ENCODE results near the gene MVK.

The MVK gene

DNA sequence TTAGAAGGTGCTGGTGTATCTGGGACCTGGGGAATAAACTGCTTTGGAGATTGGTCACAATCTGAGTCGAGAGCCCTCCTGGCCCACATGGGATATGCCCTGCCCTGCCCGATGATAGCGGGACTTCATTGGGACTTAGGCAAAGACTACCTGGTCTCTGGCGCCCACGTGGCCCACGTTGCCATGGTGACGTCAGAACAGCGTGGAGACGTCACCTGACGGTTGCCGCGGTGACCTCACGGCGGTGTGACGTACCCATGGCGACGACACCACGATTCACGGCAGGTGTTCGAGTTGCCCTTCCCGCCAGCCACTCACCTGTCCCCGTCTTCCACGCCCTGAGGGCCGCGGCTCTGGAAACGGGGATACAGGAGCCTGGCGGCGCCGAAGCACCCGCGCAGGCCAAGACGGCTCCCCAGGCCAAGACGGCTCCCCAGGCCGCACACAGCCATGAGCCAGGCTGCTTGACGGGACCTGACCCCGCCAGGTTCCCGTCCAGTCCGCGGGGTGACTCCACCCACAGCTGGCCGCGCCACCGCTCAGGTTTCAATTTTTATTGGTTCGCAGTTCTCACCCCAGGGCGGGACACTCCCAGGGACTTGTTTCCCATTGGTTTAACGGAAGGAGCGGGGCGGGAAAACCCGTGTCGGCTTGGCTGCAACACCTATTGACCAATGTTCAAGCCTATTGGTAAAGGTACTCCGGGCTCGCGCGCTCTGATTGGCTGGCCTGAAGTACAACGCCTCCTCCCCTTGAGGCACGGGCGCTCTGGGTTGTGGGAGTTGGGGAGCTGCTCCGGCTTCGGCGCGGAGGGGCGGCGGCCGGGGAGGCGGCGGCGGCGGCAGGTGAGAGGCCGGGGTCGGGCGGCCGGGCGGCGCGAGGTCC, at the start of gene MVK, which contains the start of gene MMAB:
Gene MVK (plus strand): TSS at position 766 of the 885 bp plus-strand sequence. CDS start 1,029 bp downstream, outside the sequence.
Gene MMAB (minus strand): TSS at position 476 of the 885 bp plus-strand sequence. CDS start 24 bp downstream, at position 452.
- Mint-ChIP-seq H3K27me3 (no peaks in the 10 kb centered on the region), H3K4me3 (peak within 1 kb of the TSS; percentile 89), H3K4me1 (ENCODE audit: low read depth) (peaks cover 40% of the 10 kb centered on the region), H3K27ac (peak within 1 kb of the TSS; percentile 89), H3K36me3 (ENCODE audit: low read depth) (peaks cover 74% of the 10 kb centered on the region), H3K9me3 (no peaks in the 10 kb centered on the region)
- intact Hi-C loops (cut with micrococcal nuclease) = no loop called here

DNA sequence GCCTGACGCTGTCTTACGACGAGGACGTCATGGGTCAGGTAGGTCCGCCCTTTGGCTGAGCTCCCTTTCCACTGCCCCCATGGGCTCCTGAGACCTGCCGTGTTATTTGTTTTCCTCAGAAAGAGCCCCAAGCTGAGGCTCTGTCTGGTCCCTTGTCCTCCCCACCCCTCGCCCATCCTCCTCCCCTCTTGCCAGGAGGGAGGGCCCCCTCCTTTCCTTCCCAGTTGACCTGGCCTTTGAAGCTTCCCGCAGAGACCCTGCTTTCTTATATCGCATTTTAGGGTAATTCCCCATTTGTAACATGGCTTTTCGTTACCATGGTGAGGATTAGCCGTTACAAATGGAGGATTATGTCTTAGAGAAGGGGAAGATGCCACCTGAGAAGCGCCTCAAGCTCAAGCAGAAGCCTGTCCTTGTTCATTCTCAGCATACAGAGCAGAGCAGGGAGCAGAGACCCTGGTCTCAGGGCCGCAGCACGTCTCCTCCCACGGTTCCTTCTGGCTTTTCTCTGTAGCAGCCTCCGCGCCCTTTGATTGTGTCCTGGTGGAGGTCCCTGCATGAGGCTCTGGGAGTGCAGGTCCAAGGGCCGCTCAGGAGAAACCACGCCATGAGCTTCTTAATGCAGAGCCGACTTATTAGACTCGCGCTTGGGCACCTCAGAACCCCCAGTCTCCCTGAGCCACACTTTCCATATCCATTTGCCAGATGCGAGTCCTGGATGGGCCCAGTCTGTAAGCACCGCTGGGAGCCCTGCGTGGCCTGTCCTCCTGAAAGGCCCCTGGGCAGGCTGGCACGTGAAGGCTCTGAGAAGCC, 48.9 kb upstream of the MVK start:
- Mint-ChIP-seq H3K27ac (no peak overlapping the region), H3K36me3 (ENCODE audit: low read depth) (peaks cover 100% of the 10 kb centered on the region), H3K4me1 (ENCODE audit: low read depth) (no peaks in the 10 kb centered on the region), H3K27me3 (no peaks in the 10 kb centered on the region), H3K4me3 (no peak overlapping the region), H3K9me3 (no peaks in the 10 kb centered on the region)
- intact Hi-C loops (cut with micrococcal nuclease) = no loop called here

DNA sequence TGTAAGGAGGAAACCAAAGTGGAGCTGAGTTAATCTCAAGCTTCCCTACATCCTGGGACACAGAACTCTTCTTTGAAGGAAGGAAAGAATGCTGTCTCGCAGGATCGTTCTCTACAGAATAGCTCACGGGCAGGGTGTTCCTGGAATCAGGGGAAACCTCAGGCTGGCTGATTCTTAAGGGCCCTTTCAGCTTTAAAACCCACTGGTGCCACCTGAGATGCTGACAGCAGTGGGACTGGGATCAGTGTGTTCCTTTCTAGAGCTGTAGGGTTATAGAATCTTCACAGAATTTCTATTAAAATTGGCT, 48.4 kb upstream of the MVK start:
- Mint-ChIP-seq H3K4me3 (no peak overlapping the region), H3K4me1 (ENCODE audit: low read depth) (no peaks in the 10 kb centered on the region), H3K27me3 (no peaks in the 10 kb centered on the region), H3K27ac (no peak overlapping the region), H3K9me3 (no peaks in the 10 kb centered on the region), H3K36me3 (ENCODE audit: low read depth) (peaks cover 100% of the 10 kb centered on the region)
- intact Hi-C loops (cut with micrococcal nuclease) = no loop called here

DNA sequence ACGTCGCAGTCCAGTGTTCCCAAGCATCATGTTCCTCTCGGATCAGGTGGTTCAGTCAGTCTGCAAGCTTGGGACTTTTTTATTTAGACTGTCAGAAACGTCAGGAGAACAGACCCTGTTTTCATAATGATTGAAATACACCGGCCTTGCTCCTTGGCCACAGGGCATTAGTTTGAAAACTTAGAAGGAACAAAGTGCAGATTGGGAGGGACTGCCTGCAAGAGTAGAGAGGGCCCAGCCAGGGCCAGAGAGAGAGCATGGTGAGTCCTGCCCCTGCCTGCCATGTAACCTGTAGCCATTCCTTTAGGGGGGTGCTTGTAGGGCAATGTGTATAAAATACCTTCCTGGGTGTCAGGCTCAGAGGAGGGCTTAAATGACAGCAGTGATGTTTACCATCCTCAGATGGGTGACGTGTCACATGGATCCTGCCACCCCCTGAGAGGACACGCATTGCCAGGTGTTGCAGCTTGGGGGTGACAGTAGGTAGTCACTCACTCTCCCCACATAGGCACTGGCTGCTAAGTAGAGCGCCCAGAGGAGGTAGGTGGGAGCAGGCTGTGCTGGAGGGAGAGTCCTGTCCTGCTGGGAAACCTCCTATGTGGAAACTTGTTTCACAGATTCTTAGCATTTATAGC, 46.0 kb upstream of the MVK start:
- no peak overlapping the region for H3K27ac Mint-ChIP-seq
- no peaks in the 10 kb centered on the region for H3K9me3 Mint-ChIP-seq
- no peak overlapping the region for H3K4me3 Mint-ChIP-seq
- peaks cover 97% of the 10 kb centered on the region for H3K36me3 Mint-ChIP-seq (ENCODE audit: low read depth)
- H3K4me1 Mint-ChIP-seq (ENCODE audit: low read depth) = no peaks in the 10 kb centered on the region
- no peaks in the 10 kb centered on the region for H3K27me3 Mint-ChIP-seq
- intact Hi-C loops (cut with micrococcal nuclease) = no loop called here

DNA sequence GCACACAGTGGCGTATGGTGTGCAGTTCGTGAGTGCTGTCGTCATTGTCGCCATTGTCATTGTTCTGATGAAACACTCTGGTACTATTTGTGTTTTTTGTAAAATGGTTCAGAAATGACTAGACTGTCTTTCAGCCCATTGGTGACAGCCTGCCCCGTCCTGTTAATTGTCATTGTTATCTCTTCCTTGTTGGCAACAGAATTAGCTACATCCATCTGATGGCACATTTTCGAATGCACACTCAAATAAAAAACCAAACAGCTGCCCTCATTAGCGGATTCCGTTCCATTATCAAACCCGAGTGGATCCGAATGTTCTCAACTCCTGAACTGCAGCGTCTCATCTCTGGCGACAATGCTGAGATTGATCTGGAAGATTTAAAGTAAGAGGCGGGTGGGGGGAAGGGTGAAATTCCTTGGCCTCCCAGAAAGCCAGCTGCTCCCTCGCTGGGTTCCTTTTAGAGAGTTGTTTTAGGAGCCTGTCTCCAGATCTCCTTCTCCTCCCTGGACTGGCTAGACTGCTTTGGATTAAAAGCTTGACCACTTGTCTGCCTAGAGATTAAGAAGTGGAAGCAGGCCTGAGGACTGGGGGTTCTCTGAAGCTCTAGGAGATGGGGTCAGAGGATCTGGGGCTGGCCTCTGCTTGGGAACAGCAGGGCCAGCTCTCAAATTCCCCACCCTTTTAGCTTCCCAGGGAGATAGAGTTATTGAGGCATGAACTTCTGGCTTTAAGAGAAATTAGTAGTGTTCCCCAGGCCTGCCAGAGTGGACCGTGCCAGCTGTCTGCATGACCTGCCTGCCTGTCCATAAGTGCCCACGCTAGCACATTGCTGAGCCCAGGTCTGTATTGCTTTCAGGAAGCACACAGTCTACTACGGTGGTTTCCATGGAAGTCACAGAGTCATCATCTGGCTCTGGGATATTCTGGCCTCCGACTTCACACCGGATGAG, 43.6 kb upstream of the MVK start:
- no peak overlapping the region for H3K4me3 Mint-ChIP-seq
- no peaks in the 10 kb centered on the region for H3K27me3 Mint-ChIP-seq
- peaks cover 97% of the 10 kb centered on the region for H3K36me3 Mint-ChIP-seq (ENCODE audit: low read depth)
- no peak overlapping the region for H3K27ac Mint-ChIP-seq
- H3K9me3 Mint-ChIP-seq = no peaks in the 10 kb centered on the region
- intact Hi-C loops (cut with micrococcal nuclease) = no loop called here
- H3K4me1 Mint-ChIP-seq (ENCODE audit: low read depth) = no peaks in the 10 kb centered on the region

- no peaks in the 10 kb centered on the region for H3K9me3 Mint-ChIP-seq
- H3K4me1 Mint-ChIP-seq (ENCODE audit: low read depth) = no peaks in the 10 kb centered on the region
- no peak overlapping the region for H3K27ac Mint-ChIP-seq
- no peak overlapping the region for H3K4me3 Mint-ChIP-seq
- H3K36me3 Mint-ChIP-seq (ENCODE audit: low read depth) = peaks cover 97% of the 10 kb centered on the region
- intact Hi-C loops (cut with micrococcal nuclease) = no loop called here
- H3K27me3 Mint-ChIP-seq = no peaks in the 10 kb centered on the region
Observed at GRCh38 chr12:109531411-109531810, 42.2 kb upstream of the MVK start.

GRCh38 chr12:109532721-109533486, 40.7 kb upstream of the MVK start:
- no peak overlapping the region for H3K4me3 Mint-ChIP-seq
- H3K27me3 Mint-ChIP-seq = no peaks in the 10 kb centered on the region
- no peaks in the 10 kb centered on the region for H3K9me3 Mint-ChIP-seq
- no peak overlapping the region for H3K27ac Mint-ChIP-seq
- intact Hi-C loops (cut with micrococcal nuclease) = no loop called here
- no peaks in the 10 kb centered on the region for H3K4me1 Mint-ChIP-seq (ENCODE audit: low read depth)
- peaks cover 94% of the 10 kb centered on the region for H3K36me3 Mint-ChIP-seq (ENCODE audit: low read depth)

DNA sequence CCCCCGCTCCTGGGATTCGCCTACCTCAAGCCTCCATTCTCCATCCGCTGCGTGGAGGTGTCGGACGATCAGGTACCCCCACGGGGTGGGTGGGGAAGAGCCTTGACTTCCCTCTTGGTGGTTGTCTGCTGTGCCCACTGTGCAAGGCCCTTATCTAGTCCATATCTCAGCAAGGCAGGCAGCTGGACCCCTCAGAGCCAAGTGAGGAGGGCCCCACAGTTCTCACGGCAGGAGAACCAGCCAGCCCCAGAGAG, 40.2 kb upstream of the MVK start:
- Mint-ChIP-seq H3K4me3 (no peak overlapping the region), H3K9me3 (no peaks in the 10 kb centered on the region), H3K27ac (no peak overlapping the region), H3K4me1 (ENCODE audit: low read depth) (no peaks in the 10 kb centered on the region), H3K27me3 (no peaks in the 10 kb centered on the region), H3K36me3 (ENCODE audit: low read depth) (peaks cover 89% of the 10 kb centered on the region)
- intact Hi-C loops (cut with micrococcal nuclease) = no loop called here

- H3K27me3 Mint-ChIP-seq = no peaks in the 10 kb centered on the region
- H3K4me1 Mint-ChIP-seq (ENCODE audit: low read depth) = no peaks in the 10 kb centered on the region
- H3K36me3 Mint-ChIP-seq (ENCODE audit: low read depth) = peaks cover 78% of the 10 kb centered on the region
- no peak overlapping the region for H3K4me3 Mint-ChIP-seq
- intact Hi-C loops (cut with micrococcal nuclease) = no loop called here
- H3K9me3 Mint-ChIP-seq = no peaks in the 10 kb centered on the region
- H3K27ac Mint-ChIP-seq = no peak overlapping the region
Observed at GRCh38 chr12:109534456-109534855, 39.1 kb upstream of the MVK start.

DNA sequence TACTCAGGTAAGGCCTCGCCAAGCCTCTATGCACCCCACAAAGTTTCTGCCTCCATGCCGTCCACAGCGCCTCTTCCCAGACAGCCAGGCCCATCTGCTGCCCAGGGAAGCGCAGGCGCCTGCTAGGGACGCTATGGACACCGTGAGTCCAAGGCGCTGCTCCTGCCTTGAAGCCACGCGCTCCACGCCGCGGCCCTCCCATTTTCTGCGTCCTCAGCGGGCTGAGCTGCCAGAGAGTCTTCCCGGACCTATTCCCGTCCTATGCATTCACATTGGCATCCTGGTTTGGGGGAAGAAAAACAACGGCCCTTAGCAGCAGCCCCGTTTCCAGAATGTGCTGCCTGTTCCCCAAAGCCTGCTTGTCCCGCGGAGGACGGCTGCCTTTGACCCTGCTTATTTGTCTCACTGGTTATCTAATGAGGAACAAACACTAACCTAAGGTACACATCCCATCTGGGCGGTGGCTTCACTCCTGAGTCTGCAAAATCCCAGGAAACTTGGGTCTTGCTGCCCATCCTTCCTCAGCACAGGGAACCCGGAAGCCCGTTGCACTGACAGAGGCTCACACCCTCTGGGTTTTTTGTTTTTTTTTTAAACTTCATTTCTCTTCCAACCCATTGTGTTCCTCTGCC, 38.2 kb upstream of the MVK start:
- H3K27ac Mint-ChIP-seq = no peak overlapping the region
- H3K36me3 Mint-ChIP-seq (ENCODE audit: low read depth) = peaks cover 69% of the 10 kb centered on the region
- H3K4me1 Mint-ChIP-seq (ENCODE audit: low read depth) = no peaks in the 10 kb centered on the region
- no peak overlapping the region for H3K4me3 Mint-ChIP-seq
- no peaks in the 10 kb centered on the region for H3K27me3 Mint-ChIP-seq
- intact Hi-C loops (cut with micrococcal nuclease) = no loop called here
- no peaks in the 10 kb centered on the region for H3K9me3 Mint-ChIP-seq

DNA sequence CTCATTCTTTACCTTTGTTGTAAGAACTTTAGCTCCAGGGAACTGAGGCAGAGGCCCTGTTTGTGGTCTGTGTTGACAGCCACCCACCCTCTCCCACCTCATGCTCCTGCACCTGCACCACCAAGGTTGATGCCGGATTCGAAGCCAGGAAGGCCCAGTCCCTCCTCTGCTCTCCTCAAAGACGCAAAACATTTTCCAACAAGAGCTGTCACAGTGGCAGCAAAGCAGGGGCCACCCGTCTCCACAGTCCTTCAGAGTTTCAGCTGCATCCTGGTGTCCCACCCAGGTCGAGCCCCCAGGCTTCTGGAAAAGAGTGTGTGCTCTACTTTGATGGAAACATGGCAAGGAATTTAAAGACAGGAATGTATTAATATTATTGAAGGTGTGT, 37.7 kb upstream of the MVK start:
- Mint-ChIP-seq H3K9me3 (no peaks in the 10 kb centered on the region), H3K4me1 (ENCODE audit: low read depth) (no peaks in the 10 kb centered on the region), H3K27ac (no peak overlapping the region), H3K27me3 (no peaks in the 10 kb centered on the region), H3K36me3 (ENCODE audit: low read depth) (peaks cover 64% of the 10 kb centered on the region), H3K4me3 (no peak overlapping the region)
- intact Hi-C loops (cut with micrococcal nuclease) = no loop called here

DNA sequence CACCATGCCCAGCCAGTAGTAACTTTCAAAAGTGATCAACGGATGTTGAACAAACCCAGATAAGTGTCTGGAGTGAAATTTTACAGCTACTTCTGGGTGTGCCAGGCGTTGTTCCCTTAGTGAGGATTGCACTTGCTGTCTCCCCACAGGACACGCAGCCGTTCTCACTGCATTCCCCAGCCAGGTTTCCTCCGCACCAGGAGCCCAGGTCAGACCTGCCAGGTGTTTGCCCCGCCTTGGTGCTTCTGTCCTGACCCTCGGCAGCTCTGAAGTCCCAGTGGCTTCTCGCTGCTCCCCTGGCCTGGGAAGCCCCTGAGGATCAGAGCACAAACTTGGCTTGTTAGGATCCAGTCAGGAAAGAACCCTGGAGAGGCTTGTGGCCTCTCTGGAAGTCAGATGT, 36.5 kb upstream of the MVK start:
- Mint-ChIP-seq H3K36me3 (ENCODE audit: low read depth) (peaks cover 52% of the 10 kb centered on the region), H3K27ac (no peak overlapping the region), H3K4me3 (no peak overlapping the region), H3K9me3 (no peaks in the 10 kb centered on the region), H3K27me3 (no peaks in the 10 kb centered on the region), H3K4me1 (ENCODE audit: low read depth) (no peaks in the 10 kb centered on the region)
- intact Hi-C loops (cut with micrococcal nuclease) = no loop called here
